GM23248 (cell line): ENCODE data around the gene CTNNA3.

Experiments used
- EZH2 ChIP-seq: fragments of 200-600 bp; sonication (generic); IDR thresholded peaks from 2 replicates; pipeline ENCODE4 v1.6.1; 2018; ENCODE audit warnings: antibody characterized with exemption, mild to moderate bottlenecking; ENCODE audit not compliant: insufficient read depth, poor library complexity, severe bottlenecking
- EZH2phosphoT487 ChIP-seq: fragments of 200-600 bp; sonication (generic); IDR thresholded peaks from 2 replicates; pipeline ENCODE4 v1.6.1; 2018; ENCODE audit warnings: antibody characterized with exemption, moderate library complexity, mild to moderate bottlenecking, low read depth; ENCODE audit not compliant: insufficient read depth

GRCh38 chr10:67112765-67113164 lies 583.2 kb downstream of the CTNNA3 start:
- TF ChIP-seq EZH2 (no peak), EZH2phosphoT487 (no peak)
